Measurements from ENCODE around the gene SPEM3.

The SPEM3 gene

GRCh38 chr17:7417056-7417655 lies 11.5 kb upstream of the SPEM3 start:
- Histone ChIP-seq H3K4me1 (ENCODE audit: control insufficient read depth, insufficient read depth, low read depth, low read length) (peaks cover 8% of the 10 kb centered on the region), H3K79me1 (replicated peaks; ENCODE audit: low read length, poor library complexity, severe bottlenecking) (peaks cover 8% of the 10 kb centered on the region), H3K4me3 (ENCODE audit: insufficient read depth in 1 of 2, low read depth in 1 of 2, low read length in 2 of 2) (no peak overlapping the region), H3K27ac (ENCODE audit: low read length, poor library complexity, severe bottlenecking) (no peak overlapping the region), H3K27me3 (ENCODE audit: control insufficient read depth in 1 of 2, insufficient read depth in 1 of 2, low read length in 2 of 2) (no peaks in the 10 kb centered on the region), H2BK15ac (ENCODE audit: low read depth, poor library complexity, severe bottlenecking) (no peak overlapping the region), H3K4ac (ENCODE audit: low read depth in 1 of 2, low read length in 2 of 2) (no peak overlapping the region), H4K8ac (ENCODE audit: low read length) (no peak overlapping the region), H3K23ac (ENCODE audit: low read length in 2 of 2) (no peak overlapping the region), H2BK120ac (ENCODE audit: low read depth, low read length) (no peak overlapping the region), H3K9me3 (ENCODE audit: control insufficient read depth, low read length) (no peaks in the 10 kb centered on the region), H2BK5ac (ENCODE audit: low read depth, low read length, poor library complexity, severe bottlenecking) (no peak overlapping the region), H2BK12ac (ENCODE audit: low read length in 2 of 2) (no peak overlapping the region), H3K18ac (ENCODE audit: low read depth in 1 of 2, low read length in 2 of 2) (no peak overlapping the region), H3K4me2 (ENCODE audit: low read length, poor library complexity, severe bottlenecking) (no peak overlapping the region), H2AK5ac (ENCODE audit: low read length, severe bottlenecking) (no peak overlapping the region), H4K91ac (ENCODE audit: low read length) (no peak overlapping the region), H3K9ac (ENCODE audit: low read length) (no peak overlapping the region), H3K14ac (ENCODE audit: low read length in 2 of 2) (no peak overlapping the region), H3K36me3 (ENCODE audit: control insufficient read depth in 1 of 2, insufficient read depth in 2 of 2, low read depth in 1 of 2, low read length in 2 of 2) (peaks cover 24 to 54% of the 10 kb centered on the region in 2 experiments), H2AFZ (ENCODE audit: low read depth, low read length) (no peak overlapping the region)
- over 99% methylated on average over 30 of the region's 54 CpGs for whole genome bisulfite sequencing
- no peak for DNase-seq

- no peak overlapping the region for H3K4me3 ChIP-seq (ENCODE audit: insufficient read depth in 1 of 2, low read depth in 1 of 2, low read length in 2 of 2)
- H3K27ac ChIP-seq (ENCODE audit: low read length, poor library complexity, severe bottlenecking) = no peak overlapping the region
- H2BK15ac ChIP-seq (ENCODE audit: low read depth, poor library complexity, severe bottlenecking) = no peak overlapping the region
- no peak overlapping the region for H3K18ac ChIP-seq (ENCODE audit: low read depth in 1 of 2, low read length in 2 of 2)
- no peak overlapping the region for H2BK5ac ChIP-seq (ENCODE audit: low read depth, low read length, poor library complexity, severe bottlenecking)
- H2AFZ ChIP-seq (ENCODE audit: low read depth, low read length) = no peak overlapping the region
- no peaks in the 10 kb centered on the region for H3K27me3 ChIP-seq (ENCODE audit: control insufficient read depth in 1 of 2, insufficient read depth in 1 of 2, low read length in 2 of 2)
- H3K4ac ChIP-seq (ENCODE audit: low read depth in 1 of 2, low read length in 2 of 2) = no peak overlapping the region
- H3K9me3 ChIP-seq (ENCODE audit: control insufficient read depth, low read length) = no peaks in the 10 kb centered on the region
- peaks cover 3% of the 10 kb centered on the region for H3K4me1 ChIP-seq (ENCODE audit: control insufficient read depth, insufficient read depth, low read depth, low read length)
- H2AK5ac ChIP-seq (ENCODE audit: low read length, severe bottlenecking) = no peak overlapping the region
- no peak overlapping the region for H3K14ac ChIP-seq (ENCODE audit: low read length in 2 of 2)
- no peak overlapping the region for H2BK120ac ChIP-seq (ENCODE audit: low read depth, low read length)
- no peak overlapping the region for H3K4me2 ChIP-seq (ENCODE audit: low read length, poor library complexity, severe bottlenecking)
- H3K9ac ChIP-seq (ENCODE audit: low read length) = no peak overlapping the region
- 78% methylated on average over 13 of the region's 18 CpGs for WGBS
- H3K23ac ChIP-seq (ENCODE audit: low read length in 2 of 2) = no peak overlapping the region
- no peak overlapping the region for H4K8ac ChIP-seq (ENCODE audit: low read length)
- DNase-seq = no peak
- H3K79me1 ChIP-seq (replicated peaks; ENCODE audit: low read length, poor library complexity, severe bottlenecking) = peaks cover 3% of the 10 kb centered on the region
- peaks cover 24 to 54% of the 10 kb centered on the region in 2 experiments for H3K36me3 ChIP-seq (ENCODE audit: control insufficient read depth in 1 of 2, insufficient read depth in 2 of 2, low read depth in 1 of 2, low read length in 2 of 2)
- H2BK12ac ChIP-seq (ENCODE audit: low read length in 2 of 2) = no peak overlapping the region
- no peak overlapping the region for H4K91ac ChIP-seq (ENCODE audit: low read length)
These were observed 10.0 kb upstream of the SPEM3 start for GRCh38 chr17:7418472-7419152.

GRCh38 chr17:7419819-7420610 lies 8.6 kb upstream of the SPEM3 start, which contains the start of gene SPEM1:
Gene SPEM1, plus strand, starts transcription at chr17:7420324. Its CDS starts 61 bp downstream, at chr17:7420385.
- H3K9me3 ChIP-seq (ENCODE audit: control insufficient read depth, low read length) = no peaks in the 10 kb centered on the region
- H2AK5ac ChIP-seq (ENCODE audit: low read length, severe bottlenecking) = no peak within 1 kb of the TSS
- H3K27me3 ChIP-seq (ENCODE audit: control insufficient read depth in 1 of 2, insufficient read depth in 1 of 2, low read length in 2 of 2) = peaks cover 0 to 2% of the 10 kb centered on the region in 2 experiments
- no peak for DNase-seq
- H3K4me2 ChIP-seq (ENCODE audit: low read length, poor library complexity, severe bottlenecking) = no peak within 1 kb of the TSS
- no peak within 1 kb of the TSS for H3K4me3 ChIP-seq (ENCODE audit: insufficient read depth in 1 of 2, low read depth in 1 of 2, low read length in 2 of 2)
- no peak within 1 kb of the TSS for H3K27ac ChIP-seq (ENCODE audit: low read length, poor library complexity, severe bottlenecking)
- H3K23ac ChIP-seq (ENCODE audit: low read length in 2 of 2) = no peak within 1 kb of the TSS
- no peak within 1 kb of the TSS for H2BK120ac ChIP-seq (ENCODE audit: low read depth, low read length)
- no peak within 1 kb of the TSS for H2BK15ac ChIP-seq (ENCODE audit: low read depth, poor library complexity, severe bottlenecking)
- H3K18ac ChIP-seq (ENCODE audit: low read depth in 1 of 2, low read length in 2 of 2) = no peak within 1 kb of the TSS
- peaks cover 3% of the 10 kb centered on the region for H3K4me1 ChIP-seq (ENCODE audit: control insufficient read depth, insufficient read depth, low read depth, low read length)
- H3K79me1 ChIP-seq (replicated peaks; ENCODE audit: low read length, poor library complexity, severe bottlenecking) = peaks cover 2% of the 10 kb centered on the region
- H2AFZ ChIP-seq (ENCODE audit: low read depth, low read length) = no peak within 1 kb of the TSS
- H3K14ac ChIP-seq (ENCODE audit: low read length in 2 of 2) = no peak within 1 kb of the TSS
- H2BK12ac ChIP-seq (ENCODE audit: low read length in 2 of 2) = no peak within 1 kb of the TSS
- 80% methylated on average over 17 of the region's 17 CpGs for WGBS
- peaks cover 22 to 40% of the 10 kb centered on the region in 2 experiments for H3K36me3 ChIP-seq (ENCODE audit: control insufficient read depth in 1 of 2, insufficient read depth in 2 of 2, low read depth in 1 of 2, low read length in 2 of 2)
- no peak within 1 kb of the TSS for H3K4ac ChIP-seq (ENCODE audit: low read depth in 1 of 2, low read length in 2 of 2)
- H4K8ac ChIP-seq (ENCODE audit: low read length) = no peak within 1 kb of the TSS
- no peak within 1 kb of the TSS for H3K9ac ChIP-seq (ENCODE audit: low read length)
- H2BK5ac ChIP-seq (ENCODE audit: low read depth, low read length, poor library complexity, severe bottlenecking) = no peak within 1 kb of the TSS
- no peak within 1 kb of the TSS for H4K91ac ChIP-seq (ENCODE audit: low read length)

GRCh38 chr17:7421186-7421585 lies 7.5 kb upstream of the SPEM3 start:
- DNase-seq = no peak
- no peak overlapping the region for H3K18ac ChIP-seq (ENCODE audit: low read depth in 1 of 2, low read length in 2 of 2)
- H3K4me1 ChIP-seq (ENCODE audit: control insufficient read depth, insufficient read depth, low read depth, low read length) = no peaks in the 10 kb centered on the region
- H3K79me1 ChIP-seq (replicated peaks; ENCODE audit: low read length, poor library complexity, severe bottlenecking) = peaks cover 2% of the 10 kb centered on the region
- no peak overlapping the region for H3K14ac ChIP-seq (ENCODE audit: low read length in 2 of 2)
- H3K4ac ChIP-seq (ENCODE audit: low read depth in 1 of 2, low read length in 2 of 2) = no peak overlapping the region
- H3K4me3 ChIP-seq (ENCODE audit: insufficient read depth in 1 of 2, low read depth in 1 of 2, low read length in 2 of 2) = no peak overlapping the region
- peaks cover 0 to 8% of the 10 kb centered on the region in 2 experiments for H3K27me3 ChIP-seq (ENCODE audit: control insufficient read depth in 1 of 2, insufficient read depth in 1 of 2, low read length in 2 of 2)
- no peak overlapping the region for H2BK5ac ChIP-seq (ENCODE audit: low read depth, low read length, poor library complexity, severe bottlenecking)
- H2BK15ac ChIP-seq (ENCODE audit: low read depth, poor library complexity, severe bottlenecking) = no peak overlapping the region
- H4K8ac ChIP-seq (ENCODE audit: low read length) = no peak overlapping the region
- H2AK5ac ChIP-seq (ENCODE audit: low read length, severe bottlenecking) = no peak overlapping the region
- H3K4me2 ChIP-seq (ENCODE audit: low read length, poor library complexity, severe bottlenecking) = no peak overlapping the region
- H3K9me3 ChIP-seq (ENCODE audit: control insufficient read depth, low read length) = no peaks in the 10 kb centered on the region
- H3K36me3 ChIP-seq (ENCODE audit: control insufficient read depth in 1 of 2, insufficient read depth in 2 of 2, low read depth in 1 of 2, low read length in 2 of 2) = peaks cover 11 to 28% of the 10 kb centered on the region in 2 experiments
- no peak overlapping the region for H4K91ac ChIP-seq (ENCODE audit: low read length)
- H3K23ac ChIP-seq (ENCODE audit: low read length in 2 of 2) = no peak overlapping the region
- H2BK120ac ChIP-seq (ENCODE audit: low read depth, low read length) = no peak overlapping the region
- 94% methylated on average over 16 of the region's 16 CpGs for WGBS
- no peak overlapping the region for H3K27ac ChIP-seq (ENCODE audit: low read length, poor library complexity, severe bottlenecking)
- H2BK12ac ChIP-seq (ENCODE audit: low read length in 2 of 2) = no peak overlapping the region
- H2AFZ ChIP-seq (ENCODE audit: low read depth, low read length) = no peak overlapping the region
- H3K9ac ChIP-seq (ENCODE audit: low read length) = no peak overlapping the region

Data from mesenchymal stem cell (in vitro differentiated cells and primary cell).